NCI-H69 (cell line): ENCODE results near the gene STAT5A.

Source experiments
- DNase-seq: peaks from one replicate; lab custom pipeline; 2025; lab: John Stamatoyannopoulos, UW

STAT5A gene

GRCh38 chr17:42333053-42333452 lies 44.8 kb downstream of the STAT5A start:
- no peak for DNase-seq

- no peak for DNase-seq
These were observed 46.4 kb downstream of the STAT5A start for GRCh38 chr17:42334677-42335076.

- DNase-seq: no peak
These were observed 49.1 kb downstream of the STAT5A start for GRCh38 chr17:42337442-42337841.

GRCh38 chr17:42338427-42338985 lies 50.2 kb downstream of the STAT5A start:
- DNase-seq: no peak

GRCh38 chr17:42339221-42339620 lies 50.9 kb downstream of the STAT5A start:
- no peak for DNase-seq

GRCh38 chr17:42340691-42341127 lies 52.4 kb downstream of the STAT5A start:
- no peak for DNase-seq

- DNase-seq: no peak
These were observed 53.3 kb downstream of the STAT5A start for GRCh38 chr17:42341568-42341967.

GRCh38 chr17:42342242-42343008 lies 54.1 kb downstream of the STAT5A start:
- DNase-seq: no peak

- no peak for DNase-seq
These were observed 57.2 kb downstream of the STAT5A start for GRCh38 chr17:42345396-42346073.

- no peak for DNase-seq
These were observed 58.2 kb downstream of the STAT5A start for GRCh38 chr17:42346481-42346880.

GRCh38 chr17:42347198-42347597 lies 58.9 kb downstream of the STAT5A start:
- DNase-seq: no peak

- DNase-seq: no peak
These were observed 59.3 kb downstream of the STAT5A start for GRCh38 chr17:42347606-42348005.

- DNase-seq: no peak
These were observed 59.8 kb downstream of the STAT5A start for GRCh38 chr17:42348104-42348503.

GRCh38 chr17:42354956-42355843 lies 66.9 kb downstream of the STAT5A start:
- DNase-seq: no peak

- no peak for DNase-seq
These were observed 70.1 kb downstream of the STAT5A start for GRCh38 chr17:42358434-42358833.

GRCh38 chr17:42359133-42359532 lies 70.8 kb downstream of the STAT5A start:
- no peak for DNase-seq

- DNase-seq: peak; percentile 18
These were observed 72.1 kb downstream of the STAT5A start for GRCh38 chr17:42360388-42360787.
